ENCODE measurements around the gene GJB3.

DNA sequence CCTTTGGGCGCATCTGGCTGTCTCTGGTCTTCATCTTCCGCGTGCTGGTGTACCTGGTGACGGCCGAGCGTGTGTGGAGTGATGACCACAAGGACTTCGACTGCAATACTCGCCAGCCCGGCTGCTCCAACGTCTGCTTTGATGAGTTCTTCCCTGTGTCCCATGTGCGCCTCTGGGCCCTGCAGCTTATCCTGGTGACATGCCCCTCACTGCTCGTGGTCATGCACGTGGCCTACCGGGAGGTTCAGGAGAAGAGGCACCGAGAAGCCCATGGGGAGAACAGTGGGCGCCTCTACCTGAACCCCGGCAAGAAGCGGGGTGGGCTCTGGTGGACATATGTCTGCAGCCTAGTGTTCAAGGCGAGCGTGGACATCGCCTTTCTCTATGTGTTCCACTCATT, 23.6 kb upstream of the GJB3 start:
- no peak for TF ChIP-seq ZSCAN20 (CRISPR knock-in tag; IDR thresholded peaks at IDR 0.05; ENCODE audit: borderline replicate concordance)
- TF ChIP-seq EZH2 (conservative IDR thresholded peaks at IDR 0.05; ENCODE audit: low read depth, low read length), result no peak
- no peak for TF ChIP-seq DNMT1 (CRISPR knock-in tag; IDR thresholded peaks at IDR 0.05)
- TF ChIP-seq, protein P1, sequence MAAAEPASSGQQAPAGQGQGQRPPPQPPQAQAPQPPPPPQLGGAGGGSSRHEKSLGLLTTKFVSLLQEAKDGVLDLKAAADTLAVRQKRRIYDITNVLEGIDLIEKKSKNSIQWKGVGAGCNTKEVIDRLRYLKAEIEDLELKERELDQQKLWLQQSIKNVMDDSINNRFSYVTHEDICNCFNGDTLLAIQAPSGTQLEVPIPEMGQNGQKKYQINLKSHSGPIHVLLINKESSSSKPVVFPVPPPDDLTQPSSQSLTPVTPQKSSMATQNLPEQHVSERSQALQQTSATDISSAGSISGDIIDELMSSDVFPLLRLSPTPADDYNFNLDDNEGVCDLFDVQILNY (CRISPR knock-in tag; conservative IDR thresholded peaks at IDR 0.05), result no peak
- no peak for TF ChIP-seq PHB2 (IDR thresholded peaks at IDR 0.05; ENCODE audit: partially characterized antibody)
- TF ChIP-seq KLF9 (CRISPR knock-in tag; IDR thresholded peaks at IDR 0.05; ENCODE audit: low read depth), result no peak
- no peak for TF ChIP-seq ZNF292 (CRISPR knock-in tag; IDR thresholded peaks at IDR 0.05; ENCODE audit: borderline replicate concordance, low read depth)
- no peak for TF ChIP-seq RAD21 (CRISPR knock-in tag; IDR thresholded peaks at IDR 0.05)
- TF ChIP-seq, protein P2, sequence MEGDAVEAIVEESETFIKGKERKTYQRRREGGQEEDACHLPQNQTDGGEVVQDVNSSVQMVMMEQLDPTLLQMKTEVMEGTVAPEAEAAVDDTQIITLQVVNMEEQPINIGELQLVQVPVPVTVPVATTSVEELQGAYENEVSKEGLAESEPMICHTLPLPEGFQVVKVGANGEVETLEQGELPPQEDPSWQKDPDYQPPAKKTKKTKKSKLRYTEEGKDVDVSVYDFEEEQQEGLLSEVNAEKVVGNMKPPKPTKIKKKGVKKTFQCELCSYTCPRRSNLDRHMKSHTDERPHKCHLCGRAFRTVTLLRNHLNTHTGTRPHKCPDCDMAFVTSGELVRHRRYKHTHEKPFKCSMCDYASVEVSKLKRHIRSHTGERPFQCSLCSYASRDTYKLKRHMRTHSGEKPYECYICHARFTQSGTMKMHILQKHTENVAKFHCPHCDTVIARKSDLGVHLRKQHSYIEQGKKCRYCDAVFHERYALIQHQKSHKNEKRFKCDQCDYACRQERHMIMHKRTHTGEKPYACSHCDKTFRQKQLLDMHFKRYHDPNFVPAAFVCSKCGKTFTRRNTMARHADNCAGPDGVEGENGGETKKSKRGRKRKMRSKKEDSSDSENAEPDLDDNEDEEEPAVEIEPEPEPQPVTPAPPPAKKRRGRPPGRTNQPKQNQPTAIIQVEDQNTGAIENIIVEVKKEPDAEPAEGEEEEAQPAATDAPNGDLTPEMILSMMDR (CRISPR knock-in tag; IDR thresholded peaks at IDR 0.05), result no peak
- TF ChIP-seq SNAPC2 (CRISPR knock-in tag; IDR thresholded peaks at IDR 0.05), result no peak
- no peak for TF ChIP-seq FOXP1 (IDR thresholded peaks at IDR 0.05)
- TF ChIP-seq FOXP1 (CRISPR knock-in tag; IDR thresholded peaks at IDR 0.05), result no peak
